A673 (cell line): Measurements from ENCODE around the gene QRFP.

ENCODE experiments used
- EZH2 ChIP-seq: fragments of 200-600 bp; sonication (generic); IDR thresholded peaks from 2 replicates; pipeline ENCODE4 v1.6.1; 2017; ENCODE audit warnings: borderline replicate concordance, low read depth, mild to moderate bottlenecking, mixed read lengths, antibody characterized with exemption, low read length; ENCODE audit not compliant: poor library complexity, severe bottlenecking
- TF ChIP-seq, protein P1 (sequence below): fragments of 300-800, 200-600 bp; sonication (generic); conservative IDR thresholded peaks from 2 replicates; pipeline ENCODE4 v1.5.1; 2017; ENCODE audit warnings: low read depth, mild to moderate bottlenecking, antibody characterized with exemption, low read length, moderate library complexity, mixed read lengths

DNA sequence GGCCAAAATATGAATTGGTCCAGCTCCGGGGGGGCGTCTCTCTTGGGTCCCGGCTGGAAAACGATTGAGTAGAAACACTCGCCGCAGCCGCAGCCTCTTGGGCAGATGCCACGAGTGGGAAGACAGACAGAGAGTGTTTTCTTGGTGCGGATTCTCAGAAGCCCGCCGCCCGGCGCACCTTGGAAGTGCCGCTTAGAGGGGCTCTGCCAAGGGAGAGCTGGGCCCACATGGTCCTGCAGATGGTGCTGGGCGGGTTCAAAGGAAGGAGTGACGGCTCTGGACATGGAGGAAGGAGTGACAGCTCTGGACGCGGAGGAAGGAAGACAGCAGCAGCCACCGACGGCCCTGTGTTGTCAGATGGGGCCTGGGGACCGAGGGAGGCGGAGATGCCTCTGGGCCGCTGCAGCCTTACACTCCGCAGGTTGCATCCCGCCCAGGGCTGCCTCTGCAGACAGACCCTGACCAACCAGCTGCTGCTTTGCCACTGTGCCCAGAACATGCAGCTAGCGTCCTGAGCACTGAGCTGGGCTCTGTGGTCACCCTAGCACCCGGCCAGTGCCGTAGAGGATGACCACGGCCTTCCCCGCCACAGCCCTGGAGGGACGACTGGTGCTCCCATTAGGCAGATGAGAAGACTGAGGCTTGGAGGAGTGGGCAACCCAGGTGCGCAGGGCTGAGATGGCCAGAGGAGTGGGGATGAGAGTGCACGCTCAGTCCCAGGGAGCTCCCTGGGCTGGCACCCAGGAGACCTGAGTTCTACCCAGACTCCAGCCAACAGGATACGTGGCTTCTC lies 20.8 kb upstream of the QRFP start:
- TF ChIP-seq, protein P1, sequence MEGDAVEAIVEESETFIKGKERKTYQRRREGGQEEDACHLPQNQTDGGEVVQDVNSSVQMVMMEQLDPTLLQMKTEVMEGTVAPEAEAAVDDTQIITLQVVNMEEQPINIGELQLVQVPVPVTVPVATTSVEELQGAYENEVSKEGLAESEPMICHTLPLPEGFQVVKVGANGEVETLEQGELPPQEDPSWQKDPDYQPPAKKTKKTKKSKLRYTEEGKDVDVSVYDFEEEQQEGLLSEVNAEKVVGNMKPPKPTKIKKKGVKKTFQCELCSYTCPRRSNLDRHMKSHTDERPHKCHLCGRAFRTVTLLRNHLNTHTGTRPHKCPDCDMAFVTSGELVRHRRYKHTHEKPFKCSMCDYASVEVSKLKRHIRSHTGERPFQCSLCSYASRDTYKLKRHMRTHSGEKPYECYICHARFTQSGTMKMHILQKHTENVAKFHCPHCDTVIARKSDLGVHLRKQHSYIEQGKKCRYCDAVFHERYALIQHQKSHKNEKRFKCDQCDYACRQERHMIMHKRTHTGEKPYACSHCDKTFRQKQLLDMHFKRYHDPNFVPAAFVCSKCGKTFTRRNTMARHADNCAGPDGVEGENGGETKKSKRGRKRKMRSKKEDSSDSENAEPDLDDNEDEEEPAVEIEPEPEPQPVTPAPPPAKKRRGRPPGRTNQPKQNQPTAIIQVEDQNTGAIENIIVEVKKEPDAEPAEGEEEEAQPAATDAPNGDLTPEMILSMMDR, result no peak
- no peak for TF ChIP-seq EZH2
